Measurements from ENCODE around the gene PTPN4. TPM values are rescaled to one million over a fixed set of nuclear protein-coding genes. Genes with fewer than 3 reads are reported as not detected.

The PTPN4 gene
- total and polyA plus RNA-seq, 9 of the 15 experiments (the other 6 are each of a cell fraction or from before 2014, with no cell fraction given) = 5.0 to 32.8 (median 27.3) TPM

DNA sequence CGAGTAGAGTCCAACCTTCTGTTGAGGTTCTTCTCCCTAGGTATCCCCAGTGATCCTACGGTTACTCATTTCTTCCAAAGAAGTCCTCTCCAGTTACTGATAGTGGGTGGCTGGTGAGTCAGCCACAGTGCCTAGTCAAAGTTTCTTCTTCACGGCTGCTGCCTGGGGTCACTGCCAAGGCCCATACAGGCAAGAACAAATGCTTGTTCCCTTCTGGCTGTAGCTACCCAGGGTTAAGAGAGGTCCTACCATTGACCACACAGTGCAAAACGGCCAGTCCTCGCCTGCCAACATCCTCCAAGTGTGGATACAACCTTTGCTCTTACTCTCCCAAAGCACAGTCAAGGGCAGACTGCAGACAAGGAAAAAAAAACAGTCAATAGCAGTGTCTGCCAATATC lies 2.9 kb upstream of the PTPN4 start (continued):
- TF ChIP-seq MLLT1 (IDR thresholded peaks at IDR 0.05) (no peak), ZNF354B (CRISPR knock-in tag; IDR thresholded peaks at IDR 0.05) (no peak), ZNF764 (CRISPR knock-in tag; IDR thresholded peaks at IDR 0.05; ENCODE audit: low read depth) (no peak), USF2 (CRISPR knock-in tag; IDR thresholded peaks at IDR 0.05) (no peak), ZNF395 (CRISPR knock-in tag; IDR thresholded peaks at IDR 0.05) (no peak), CHD1 (IDR thresholded peaks at IDR 0.05; ENCODE audit: low read length) (no peak), FOS (IDR thresholded peaks at IDR 0.05; ENCODE audit: extremely low read depth, insufficient read length) (peak; percentile 61), GTF2B (IDR thresholded peaks at IDR 0.05; ENCODE audit: extremely low read depth, insufficient read length) (no peak), POLR2A (conservative IDR thresholded peaks at IDR 0.05) (no peak), PHF20 (IDR thresholded peaks at IDR 0.05; ENCODE audit: partially characterized antibody) (no peak), ATF3 (IDR thresholded peaks at IDR 0.05) (peak; percentile 77), ATF3 (CRISPR knock-in tag; conservative IDR thresholded peaks at IDR 0.05) (no peak), HSF4 (CRISPR knock-in tag; IDR thresholded peaks at IDR 0.05; ENCODE audit: borderline replicate concordance) (no peak), ZZZ3 (IDR thresholded peaks at IDR 0.05) (no peak), TRIM24 (IDR thresholded peaks at IDR 0.05) (no peak), NBN (IDR thresholded peaks at IDR 0.05; ENCODE audit: low read depth) (no peak)
- TF ChIP-seq, protein P1, sequence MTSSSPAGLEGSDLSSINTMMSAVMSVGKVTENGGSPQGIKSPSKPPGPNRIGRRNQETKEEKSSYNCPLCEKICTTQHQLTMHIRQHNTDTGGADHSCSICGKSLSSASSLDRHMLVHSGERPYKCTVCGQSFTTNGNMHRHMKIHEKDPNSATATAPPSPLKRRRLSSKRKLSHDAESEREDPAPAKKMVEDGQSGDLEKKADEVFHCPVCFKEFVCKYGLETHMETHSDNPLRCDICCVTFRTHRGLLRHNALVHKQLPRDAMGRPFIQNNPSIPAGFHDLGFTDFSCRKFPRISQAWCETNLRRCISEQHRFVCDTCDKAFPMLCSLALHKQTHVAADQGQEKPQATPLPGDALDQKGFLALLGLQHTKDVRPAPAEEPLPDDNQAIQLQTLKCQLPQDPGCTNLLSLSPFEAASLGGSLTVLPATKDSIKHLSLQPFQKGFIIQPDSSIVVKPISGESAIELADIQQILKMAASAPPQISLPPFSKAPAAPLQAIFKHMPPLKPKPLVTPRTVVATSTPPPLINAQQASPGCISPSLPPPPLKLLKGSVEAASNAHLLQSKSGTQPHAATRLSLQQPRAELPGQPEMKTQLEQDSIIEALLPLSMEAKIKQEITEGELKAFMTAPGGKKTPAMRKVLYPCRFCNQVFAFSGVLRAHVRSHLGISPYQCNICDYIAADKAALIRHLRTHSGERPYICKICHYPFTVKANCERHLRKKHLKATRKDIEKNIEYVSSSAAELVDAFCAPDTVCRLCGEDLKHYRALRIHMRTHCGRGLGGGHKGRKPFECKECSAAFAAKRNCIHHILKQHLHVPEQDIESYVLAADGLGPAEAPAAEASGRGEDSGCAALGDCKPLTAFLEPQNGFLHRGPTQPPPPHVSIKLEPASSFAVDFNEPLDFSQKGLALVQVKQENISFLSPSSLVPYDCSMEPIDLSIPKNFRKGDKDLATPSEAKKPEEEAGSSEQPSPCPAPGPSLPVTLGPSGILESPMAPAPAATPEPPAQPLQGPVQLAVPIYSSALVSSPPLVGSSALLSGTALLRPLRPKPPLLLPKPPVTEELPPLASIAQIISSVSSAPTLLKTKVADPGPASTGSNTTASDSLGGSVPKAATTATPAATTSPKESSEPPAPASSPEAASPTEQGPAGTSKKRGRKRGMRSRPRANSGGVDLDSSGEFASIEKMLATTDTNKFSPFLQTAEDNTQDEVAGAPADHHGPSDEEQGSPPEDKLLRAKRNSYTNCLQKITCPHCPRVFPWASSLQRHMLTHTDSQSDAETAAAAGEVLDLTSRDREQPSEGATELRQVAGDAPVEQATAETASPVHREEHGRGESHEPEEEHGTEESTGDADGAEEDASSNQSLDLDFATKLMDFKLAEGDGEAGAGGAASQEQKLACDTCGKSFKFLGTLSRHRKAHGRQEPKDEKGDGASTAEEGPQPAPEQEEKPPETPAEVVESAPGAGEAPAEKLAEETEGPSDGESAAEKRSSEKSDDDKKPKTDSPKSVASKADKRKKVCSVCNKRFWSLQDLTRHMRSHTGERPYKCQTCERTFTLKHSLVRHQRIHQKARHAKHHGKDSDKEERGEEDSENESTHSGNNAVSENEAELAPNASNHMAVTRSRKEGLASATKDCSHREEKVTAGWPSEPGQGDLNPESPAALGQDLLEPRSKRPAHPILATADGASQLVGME (CRISPR knock-in tag; IDR thresholded peaks at IDR 0.05) = no peak
- TF ChIP-seq, protein P2, sequence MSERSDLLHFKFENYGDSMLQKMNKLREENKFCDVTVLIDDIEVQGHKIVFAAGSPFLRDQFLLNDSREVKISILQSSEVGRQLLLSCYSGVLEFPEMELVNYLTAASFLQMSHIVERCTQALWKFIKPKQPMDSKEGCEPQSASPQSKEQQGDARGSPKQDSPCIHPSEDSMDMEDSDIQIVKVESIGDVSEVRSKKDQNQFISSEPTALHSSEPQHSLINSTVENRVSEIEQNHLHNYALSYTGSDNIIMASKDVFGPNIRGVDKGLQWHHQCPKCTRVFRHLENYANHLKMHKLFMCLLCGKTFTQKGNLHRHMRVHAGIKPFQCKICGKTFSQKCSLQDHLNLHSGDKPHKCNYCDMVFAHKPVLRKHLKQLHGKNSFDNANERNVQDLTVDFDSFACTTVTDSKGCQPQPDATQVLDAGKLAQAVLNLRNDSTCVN (CRISPR knock-in tag; IDR thresholded peaks at IDR 0.05) = no peak

Data from K562 (cell line).